GM18520 (cell line): ENCODE data around the gene CDYL2.
A peak's percentile ranks its signal among the peaks of the same experiment; 100 is the strongest.
"Not testable (repeated sequence)": the region's sequence is repeated elsewhere in the genome, so short reads cannot be mapped to it uniquely, and the experiment has no call there.

ENCODE experiments used
- ATAC-seq: cut with Tn5 transposase; IDR thresholded peaks from one replicate; pipeline ENCODE4 v1.9.1; 2021; ENCODE audit not compliant: unreplicated experiment

CDYL2 gene

GRCh38 chr16:80674884-80675283 is 129.5 kb downstream of the CDYL2 start:
- no peak for ATAC-seq

GRCh38 chr16:80672379-80672778 is 132.0 kb downstream of the CDYL2 start:
- ATAC-seq: no peak

DNA sequence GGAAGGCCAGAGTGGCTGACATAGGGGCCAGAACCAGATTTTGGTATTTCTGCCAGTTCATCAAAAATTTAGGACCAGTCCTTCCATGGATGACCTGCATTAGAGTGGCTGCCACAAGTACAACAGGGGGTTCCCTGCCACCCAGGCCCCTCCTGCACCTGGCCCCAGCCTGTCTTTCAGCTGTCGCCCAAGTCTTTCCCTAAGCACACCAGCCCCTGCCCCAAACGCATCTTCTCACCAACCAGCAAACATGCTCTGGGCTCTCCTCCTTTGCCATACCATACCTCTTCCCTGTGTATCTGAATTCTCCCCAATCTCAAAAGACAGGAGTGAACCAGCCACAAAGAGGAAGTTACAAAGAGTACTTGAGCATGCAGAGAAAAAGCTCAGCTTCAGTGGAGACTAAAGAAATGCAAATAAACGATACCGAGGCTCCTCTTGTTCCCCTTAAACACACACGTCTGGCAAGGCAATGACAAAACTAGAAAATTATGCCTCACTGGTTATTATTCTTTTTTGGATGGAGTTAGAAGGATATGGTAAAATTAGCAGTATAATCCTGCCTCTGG is 133.0 kb downstream of the CDYL2 start:
- no peak for ATAC-seq

- no peak for ATAC-seq
These were observed 134.1 kb downstream of the CDYL2 start for GRCh38 chr16:80670170-80670865.

- ATAC-seq: no peak
These were observed 134.7 kb downstream of the CDYL2 start for GRCh38 chr16:80669673-80670072.

GRCh38 chr16:80667925-80668324 is 136.5 kb downstream of the CDYL2 start:
- no peak for ATAC-seq

- no peak for ATAC-seq
These were observed 137.2 kb downstream of the CDYL2 start for GRCh38 chr16:80667251-80667560.

DNA sequence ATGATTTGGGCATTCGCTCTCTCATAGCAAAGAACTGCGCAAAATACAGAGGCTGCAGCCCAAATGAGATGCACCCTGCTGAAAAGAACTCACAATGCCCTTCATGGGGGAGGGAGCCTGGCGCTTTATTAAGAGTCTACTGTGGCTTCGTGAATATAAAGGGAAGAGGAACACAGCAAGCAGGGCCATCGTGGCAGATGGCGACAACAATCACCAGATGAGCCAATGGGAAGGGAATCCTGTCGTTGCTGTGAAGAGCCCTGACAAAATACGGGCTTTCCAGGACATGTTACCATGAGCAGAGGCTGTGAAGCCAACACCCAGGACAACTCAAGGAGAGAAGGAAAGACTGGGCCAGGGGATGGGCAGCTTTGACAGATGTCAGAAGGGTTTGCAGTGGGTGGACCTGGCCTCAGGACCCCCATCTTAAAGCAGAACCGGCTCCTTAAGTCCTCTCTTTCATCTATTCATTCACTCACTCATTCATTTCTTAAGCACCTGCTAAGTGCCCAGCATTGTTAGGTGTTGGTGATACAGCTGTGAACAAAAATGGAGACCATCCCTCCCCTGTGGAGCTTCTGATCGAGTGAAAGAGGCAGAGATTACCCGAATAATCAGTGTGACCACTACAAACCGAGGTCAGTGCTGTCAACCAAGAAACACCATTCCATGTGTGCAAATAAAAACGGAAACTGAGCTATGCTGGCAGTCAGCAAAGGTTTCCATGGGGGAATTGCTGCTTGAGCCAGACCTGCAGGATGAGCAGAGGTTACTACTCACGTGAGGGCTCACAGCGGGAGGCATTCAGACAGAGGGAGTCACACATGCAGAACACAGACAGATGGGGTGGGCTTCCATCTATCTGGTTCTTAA is 137.8 kb downstream of the CDYL2 start:
- no peak for ATAC-seq

DNA sequence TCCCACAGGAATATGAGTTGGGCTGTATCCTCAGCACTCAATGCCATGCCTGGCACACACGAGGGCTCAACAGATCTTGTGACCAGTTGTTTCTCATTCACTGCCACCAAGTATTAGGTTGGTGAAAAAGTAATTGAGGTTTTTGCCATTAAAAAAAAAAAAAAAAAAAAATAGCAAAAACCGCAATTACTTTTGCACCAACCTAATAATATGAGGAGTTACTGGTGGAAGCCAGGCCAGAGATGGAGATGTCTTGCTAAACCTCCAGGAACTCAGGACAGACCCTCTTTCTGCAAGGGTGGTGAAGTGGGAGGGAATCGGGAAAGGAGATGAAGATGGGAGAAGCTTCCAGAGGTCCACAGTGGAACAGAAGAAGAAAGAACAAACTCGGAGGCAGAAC is 139.0 kb downstream of the CDYL2 start:
- no peak for ATAC-seq

GRCh38 chr16:80664786-80665185 is 139.6 kb downstream of the CDYL2 start:
- no peak for ATAC-seq

GRCh38 chr16:80664226-80664625 is 140.2 kb downstream of the CDYL2 start:
- ATAC-seq: no peak

GRCh38 chr16:80663078-80663477 is 141.3 kb downstream of the CDYL2 start:
- no peak for ATAC-seq

DNA sequence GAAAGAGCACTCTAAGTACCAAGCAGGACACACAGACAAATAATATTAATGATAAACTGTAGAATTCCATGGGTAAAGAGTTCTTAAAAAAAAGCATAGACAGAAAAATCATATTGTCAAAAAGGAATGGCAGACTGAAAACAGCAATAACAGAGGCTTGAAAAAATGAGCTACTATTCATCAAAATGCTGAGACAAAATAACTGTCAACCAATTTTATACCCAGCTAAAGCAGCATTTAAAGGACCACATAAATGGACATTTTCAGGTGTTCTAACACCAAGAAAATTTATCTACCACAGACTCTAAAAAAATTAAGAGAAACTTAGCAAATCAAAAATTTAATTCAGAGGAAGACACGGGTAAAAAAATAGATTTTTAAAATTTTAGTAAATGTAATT is 144.5 kb downstream of the CDYL2 start:
- no peak for ATAC-seq

GRCh38 chr16:80656711-80657150 is 147.7 kb downstream of the CDYL2 start:
- ATAC-seq: peak; percentile 79

GRCh38 chr16:80656161-80656560 is 148.2 kb downstream of the CDYL2 start:
- ATAC-seq: no peak

DNA sequence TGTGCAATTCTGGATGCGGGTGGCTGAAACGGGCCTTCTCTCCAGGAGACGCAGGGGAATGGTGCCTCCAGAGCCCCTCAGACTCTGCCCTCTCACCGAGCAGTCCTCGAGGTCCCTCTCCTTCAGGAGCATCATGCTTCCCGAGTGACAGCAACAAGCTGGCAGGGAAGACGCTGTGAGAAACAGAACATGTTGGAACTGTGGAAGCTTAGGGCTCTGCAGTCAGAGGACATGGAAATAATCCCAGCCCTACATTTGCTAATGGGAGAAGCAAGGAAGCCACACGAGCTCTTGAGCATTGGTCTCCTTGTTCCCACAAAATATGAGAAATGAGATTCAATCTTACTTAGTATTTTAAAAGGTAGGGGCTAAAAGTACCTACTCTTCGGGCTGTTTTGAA is 148.6 kb downstream of the CDYL2 start:
- no peak for ATAC-seq

DNA sequence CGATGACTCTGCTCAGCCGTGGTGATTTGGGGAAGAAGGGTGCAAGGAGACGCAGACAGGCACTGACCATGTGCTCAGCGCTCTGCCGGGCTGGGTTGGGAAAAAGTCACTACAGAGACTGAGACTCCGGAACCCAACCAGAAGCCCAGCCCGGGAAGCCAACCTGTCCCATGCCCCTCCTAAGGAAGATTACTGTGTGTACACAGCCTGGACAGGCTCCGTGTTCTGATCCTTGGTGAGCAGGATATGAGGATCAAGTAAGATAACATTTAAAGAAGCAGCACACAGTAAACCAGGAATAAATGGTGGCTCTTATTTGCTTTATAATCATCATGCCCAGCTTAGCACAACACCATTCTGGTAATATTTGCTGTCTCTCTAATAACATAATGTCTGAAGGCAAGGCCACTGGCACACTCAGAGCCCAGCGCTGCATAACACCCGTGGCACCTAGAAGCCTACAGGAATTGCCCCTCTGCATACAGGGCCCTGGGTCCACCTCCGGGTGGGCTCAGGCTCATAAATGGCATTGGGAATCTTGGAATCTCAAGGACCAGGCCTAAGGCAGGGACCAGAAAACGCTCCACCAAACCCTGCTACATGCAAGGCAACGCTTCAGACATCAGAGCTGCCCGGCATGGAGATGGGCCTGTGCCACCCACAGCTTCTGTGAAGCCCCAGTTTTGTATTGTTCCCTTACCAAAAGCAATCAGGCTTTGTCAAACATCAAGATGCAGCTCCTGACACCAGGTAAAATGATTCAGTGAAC is 150.1 kb downstream of the CDYL2 start:
- ATAC-seq: no peak

- no peak for ATAC-seq
These were observed 152.0 kb downstream of the CDYL2 start for GRCh38 chr16:80652441-80652840.

DNA sequence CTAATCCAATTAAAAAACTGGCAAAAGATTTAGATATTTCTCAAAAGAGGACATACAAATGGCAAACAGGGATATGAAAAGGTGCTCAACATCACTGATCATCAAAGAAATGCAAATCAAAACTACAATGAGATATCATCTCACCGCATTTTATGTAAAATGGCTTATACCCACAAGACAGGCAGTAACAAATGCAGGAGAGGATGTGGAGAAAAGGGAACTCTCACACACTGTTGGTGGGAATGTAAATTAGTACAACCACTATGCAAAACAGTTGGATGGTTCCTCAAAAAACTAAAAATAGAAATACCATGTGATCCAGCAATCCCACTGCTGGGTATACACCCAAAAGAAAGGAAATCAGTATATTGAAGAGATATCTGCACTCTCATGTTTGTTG is 154.1 kb downstream of the CDYL2 start:
- ATAC-seq: not testable (repeated sequence)

GRCh38 chr16:80640316-80640715 is 164.1 kb downstream of the CDYL2 start:
- ATAC-seq: no peak

GRCh38 chr16:80639636-80640035 is 164.8 kb downstream of the CDYL2 start:
- ATAC-seq: no peak
